ENCODE results near the gene CPXM2. TPM values are rescaled to one million over a fixed set of nuclear protein-coding genes. Genes with fewer than 3 reads are reported as not detected.

The CPXM2 gene
- total RNA-seq, 1 donor from 2014 or later: 15.0 TPM

DNA sequence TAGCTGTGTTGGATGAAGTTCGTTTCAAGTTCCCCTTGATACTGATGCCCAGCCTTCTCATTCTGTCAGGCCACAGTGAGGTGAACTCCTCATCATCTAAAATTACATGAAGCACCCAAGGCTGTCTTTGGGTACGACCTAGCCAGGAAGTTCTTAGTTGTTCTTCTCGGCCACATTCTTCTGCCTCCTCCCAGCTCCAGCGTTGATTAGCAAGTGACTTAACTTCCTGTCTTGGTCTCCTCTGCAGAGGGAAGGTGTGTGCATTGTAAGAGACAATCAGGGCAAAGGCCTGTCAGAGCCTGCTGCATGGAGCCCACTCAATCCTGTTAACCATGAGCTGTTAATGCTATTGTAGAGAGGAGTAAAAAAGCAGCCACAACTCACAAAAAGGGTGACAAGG is 43.2 kb upstream of the CPXM2 start:
- Mint-ChIP-seq H3K4me3 (no peak overlapping the region), H3K9me3 (peaks cover 20% of the 10 kb centered on the region), H3K4me1 (ENCODE audit: unreplicated experiment) (no peaks in the 10 kb centered on the region), H3K27ac (no peak overlapping the region), H3K27me3 (peaks cover 17% of the 10 kb centered on the region), H3K36me3 (no peaks in the 10 kb centered on the region)
- TF ChIP-seq, protein P1, sequence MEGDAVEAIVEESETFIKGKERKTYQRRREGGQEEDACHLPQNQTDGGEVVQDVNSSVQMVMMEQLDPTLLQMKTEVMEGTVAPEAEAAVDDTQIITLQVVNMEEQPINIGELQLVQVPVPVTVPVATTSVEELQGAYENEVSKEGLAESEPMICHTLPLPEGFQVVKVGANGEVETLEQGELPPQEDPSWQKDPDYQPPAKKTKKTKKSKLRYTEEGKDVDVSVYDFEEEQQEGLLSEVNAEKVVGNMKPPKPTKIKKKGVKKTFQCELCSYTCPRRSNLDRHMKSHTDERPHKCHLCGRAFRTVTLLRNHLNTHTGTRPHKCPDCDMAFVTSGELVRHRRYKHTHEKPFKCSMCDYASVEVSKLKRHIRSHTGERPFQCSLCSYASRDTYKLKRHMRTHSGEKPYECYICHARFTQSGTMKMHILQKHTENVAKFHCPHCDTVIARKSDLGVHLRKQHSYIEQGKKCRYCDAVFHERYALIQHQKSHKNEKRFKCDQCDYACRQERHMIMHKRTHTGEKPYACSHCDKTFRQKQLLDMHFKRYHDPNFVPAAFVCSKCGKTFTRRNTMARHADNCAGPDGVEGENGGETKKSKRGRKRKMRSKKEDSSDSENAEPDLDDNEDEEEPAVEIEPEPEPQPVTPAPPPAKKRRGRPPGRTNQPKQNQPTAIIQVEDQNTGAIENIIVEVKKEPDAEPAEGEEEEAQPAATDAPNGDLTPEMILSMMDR (conservative IDR thresholded peaks at IDR 0.05): no peak
- no peak for DNase-seq (ENCODE audit: extremely low spot score, unreplicated experiment)

DNA sequence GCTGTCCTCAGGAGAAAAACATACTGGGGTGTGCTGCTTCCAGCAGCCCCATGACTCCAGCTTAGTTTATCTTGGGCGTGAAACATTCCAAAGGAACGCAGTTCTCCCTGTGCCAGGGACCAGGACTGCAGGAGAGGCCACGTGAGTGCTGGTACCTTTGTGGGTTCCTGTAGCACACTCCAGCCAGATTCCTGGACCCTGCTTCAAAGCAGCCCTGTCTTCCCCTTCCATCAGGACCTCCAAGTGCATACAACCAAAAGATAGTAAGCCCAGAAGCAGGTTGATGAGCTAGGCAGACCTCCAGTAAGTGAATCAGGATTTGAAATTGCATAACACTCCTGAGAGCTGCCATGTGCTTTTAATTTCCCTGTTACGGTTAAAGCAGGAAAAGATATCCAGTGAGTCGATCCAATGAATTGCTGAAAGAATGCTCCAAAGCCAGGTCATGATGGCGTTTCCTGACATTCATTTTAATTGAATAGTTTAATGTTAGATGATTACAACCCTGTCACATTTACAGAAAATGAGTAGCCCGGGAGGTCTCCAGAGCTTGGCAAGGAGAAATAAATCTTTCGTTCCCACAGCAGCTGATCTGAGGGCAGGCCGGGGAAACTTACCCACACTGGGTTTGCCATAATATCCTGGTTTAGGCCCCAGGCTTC is 38.9 kb upstream of the CPXM2 start:
- DNase-seq (ENCODE audit: extremely low spot score, unreplicated experiment): no peak
- peaks cover 23% of the 10 kb centered on the region for H3K9me3 Mint-ChIP-seq

DNA sequence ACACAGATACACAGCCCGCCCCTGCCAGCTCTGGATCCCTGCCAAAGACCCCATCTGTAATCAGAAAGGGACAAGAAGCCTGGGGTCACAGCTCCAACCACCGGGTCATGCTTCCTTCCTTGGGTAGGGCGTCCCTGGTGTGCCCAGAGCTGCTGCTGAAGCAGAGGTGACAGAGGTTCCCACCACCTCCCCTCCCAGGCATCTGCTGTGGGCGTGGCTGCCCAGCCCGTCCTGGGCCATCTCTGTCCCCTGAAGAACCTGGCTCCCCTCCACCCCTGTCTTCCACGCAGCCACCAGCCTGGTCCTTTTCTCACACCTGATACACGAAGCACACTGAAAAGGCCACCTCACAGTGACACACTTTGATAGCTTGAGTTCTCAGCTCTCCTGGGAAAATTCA is 38.2 kb upstream of the CPXM2 start:
- H3K36me3 Mint-ChIP-seq: no peaks in the 10 kb centered on the region
- DNase-seq (ENCODE audit: extremely low spot score, unreplicated experiment): no peak
- H3K27ac Mint-ChIP-seq: no peak overlapping the region
- TF ChIP-seq, protein P1 (conservative IDR thresholded peaks at IDR 0.05): no peak
- peaks cover 21% of the 10 kb centered on the region for H3K27me3 Mint-ChIP-seq
- H3K4me3 Mint-ChIP-seq: no peak overlapping the region
- H3K9me3 Mint-ChIP-seq: peaks cover 23% of the 10 kb centered on the region
- no peaks in the 10 kb centered on the region for H3K4me1 Mint-ChIP-seq (ENCODE audit: unreplicated experiment)

More for the DNA sequence above, 38.9 kb upstream of the CPXM2 start:
- H3K4me3 Mint-ChIP-seq: no peak overlapping the region
- H3K27me3 Mint-ChIP-seq: peaks cover 20% of the 10 kb centered on the region
- H3K36me3 Mint-ChIP-seq: no peaks in the 10 kb centered on the region
- no peaks in the 10 kb centered on the region for H3K4me1 Mint-ChIP-seq (ENCODE audit: unreplicated experiment)
- TF ChIP-seq, protein P1 (conservative IDR thresholded peaks at IDR 0.05): no peak
- no peak overlapping the region for H3K27ac Mint-ChIP-seq

DNA sequence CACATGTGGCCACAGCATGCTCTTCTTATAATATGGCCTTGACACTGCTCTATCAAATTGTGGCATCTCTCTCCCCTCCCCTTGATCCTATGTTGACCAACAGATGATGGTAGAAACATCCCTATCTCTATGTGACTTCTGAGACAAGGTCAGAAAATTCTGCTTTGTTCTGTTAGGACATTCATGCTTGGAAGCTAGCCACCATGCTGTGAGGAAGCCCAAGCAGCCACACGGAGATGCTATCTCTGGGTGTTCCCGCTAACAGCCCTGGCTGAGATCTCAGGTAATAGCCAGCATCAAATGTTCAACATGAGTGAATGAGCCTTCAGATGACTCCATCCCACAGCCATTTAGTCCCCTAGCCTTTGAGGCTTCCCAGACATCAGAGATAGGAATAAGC is 36.8 kb upstream of the CPXM2 start:
- no peaks in the 10 kb centered on the region for H3K4me1 Mint-ChIP-seq (ENCODE audit: unreplicated experiment)
- no peaks in the 10 kb centered on the region for H3K36me3 Mint-ChIP-seq
- DNase-seq (ENCODE audit: extremely low spot score, unreplicated experiment): no peak
- H3K27ac Mint-ChIP-seq: no peak overlapping the region
- TF ChIP-seq, protein P1 (conservative IDR thresholded peaks at IDR 0.05): no peak
- H3K4me3 Mint-ChIP-seq: no peak overlapping the region
- peaks cover 23% of the 10 kb centered on the region for H3K27me3 Mint-ChIP-seq
- H3K9me3 Mint-ChIP-seq: peaks cover 23% of the 10 kb centered on the region

DNA sequence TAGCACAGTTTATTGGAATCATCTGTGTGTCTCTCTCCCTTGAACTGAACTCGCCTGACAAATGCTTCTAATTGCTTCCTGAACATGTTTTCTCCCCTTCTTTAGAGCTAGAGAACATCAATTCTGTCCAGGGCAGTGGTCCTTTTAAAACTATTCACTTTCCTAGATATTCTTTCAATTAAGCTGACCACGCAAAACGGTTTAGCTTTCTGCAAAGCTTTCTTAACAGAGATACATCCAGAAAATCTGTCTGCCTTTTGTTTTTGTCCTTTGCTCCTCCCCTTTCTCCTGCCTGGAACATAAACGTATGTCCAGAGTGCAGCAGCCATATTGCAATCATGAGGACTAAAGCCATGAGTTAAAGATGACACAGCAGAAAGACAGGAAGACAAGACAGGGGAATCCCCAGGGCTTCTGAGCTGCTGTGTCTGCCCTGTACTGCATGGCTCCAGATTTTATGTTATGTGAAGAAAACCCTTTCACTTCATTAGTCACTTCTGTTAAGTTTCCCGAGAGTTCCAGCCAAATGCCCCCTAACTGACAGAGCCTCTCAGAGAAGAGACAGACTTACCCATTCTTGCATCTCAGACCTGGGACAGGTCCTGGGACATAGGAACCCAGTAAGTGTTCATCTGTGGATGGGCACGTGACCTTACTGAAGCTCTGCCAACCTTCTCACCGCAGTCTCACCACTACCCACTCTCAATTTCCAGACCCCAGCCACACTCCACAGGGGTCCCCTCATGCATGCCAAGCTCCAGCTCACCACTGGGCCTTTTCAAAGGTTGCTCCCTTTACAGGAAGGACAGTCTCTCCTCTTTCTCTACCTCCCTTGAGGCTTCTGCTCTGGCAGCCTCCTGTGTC is 35.0 kb upstream of the CPXM2 start:
- H3K36me3 Mint-ChIP-seq: no peaks in the 10 kb centered on the region
- no peaks in the 10 kb centered on the region for H3K4me1 Mint-ChIP-seq (ENCODE audit: unreplicated experiment)
- H3K27ac Mint-ChIP-seq: no peak overlapping the region
- H3K27me3 Mint-ChIP-seq: peaks cover 27% of the 10 kb centered on the region
- TF ChIP-seq, protein P1 (conservative IDR thresholded peaks at IDR 0.05): no peak
- DNase-seq (ENCODE audit: extremely low spot score, unreplicated experiment): no peak
- peaks cover 14% of the 10 kb centered on the region for H3K9me3 Mint-ChIP-seq
- H3K4me3 Mint-ChIP-seq: no peak overlapping the region
